Epithelial cell of proximal tubule (primary cell): ENCODE data around the gene CNPY4. TPM values are rescaled to one million over a fixed set of nuclear protein-coding genes. Genes with fewer than 3 reads are reported as not detected.

Source experiments
- DNase-seq: peaks from one replicate; pipeline ENCODE4 v3.0.0-alpha.2; 2011; ENCODE audit warnings: low read depth
- H3K4me3 ChIP-seq: 2 replicates; pipeline ENCODE4 v1.5.1; 2011; ENCODE audit warnings: low read depth, mild to moderate bottlenecking, low read length
- total RNA-seq: library from RNA; depleted of rRNA; stranded (reverse); fragments of >200 nt; gene quantifications from 2 replicates; pipeline ENCODE4 v1.2.3, GENCODE V29; 2015
- TF ChIP-seq, protein P1 (sequence below): conservative IDR thresholded peaks from 2 replicates; pipeline ENCODE4 v1.5.1; 2012; ENCODE audit warnings: low read depth, mild to moderate bottlenecking, low read length

CNPY4 gene
- total RNA-seq, 1 donor from 2014 or later: 8.8 TPM

DNA sequence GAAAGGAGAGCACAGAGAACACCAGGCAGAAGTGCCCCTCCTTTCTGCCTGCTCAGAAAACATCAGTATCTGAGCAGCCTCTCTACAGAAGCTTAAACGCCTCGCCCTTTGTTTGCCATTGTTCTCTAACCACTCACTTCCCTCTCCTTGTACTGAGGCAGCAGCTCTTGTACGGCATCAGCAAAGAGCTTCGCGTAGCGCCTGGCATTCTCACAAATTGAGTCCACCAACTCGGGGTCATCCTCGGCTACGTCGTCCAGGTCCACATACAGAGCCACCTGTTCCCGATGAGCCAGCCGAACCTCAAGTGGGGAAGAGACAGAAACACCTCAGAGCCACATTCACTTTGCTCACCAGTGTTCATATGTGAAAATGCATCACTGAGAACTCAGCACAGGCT is 20.0 kb upstream of the CNPY4 start:
- no peak for DNase-seq
- TF ChIP-seq, protein P1, sequence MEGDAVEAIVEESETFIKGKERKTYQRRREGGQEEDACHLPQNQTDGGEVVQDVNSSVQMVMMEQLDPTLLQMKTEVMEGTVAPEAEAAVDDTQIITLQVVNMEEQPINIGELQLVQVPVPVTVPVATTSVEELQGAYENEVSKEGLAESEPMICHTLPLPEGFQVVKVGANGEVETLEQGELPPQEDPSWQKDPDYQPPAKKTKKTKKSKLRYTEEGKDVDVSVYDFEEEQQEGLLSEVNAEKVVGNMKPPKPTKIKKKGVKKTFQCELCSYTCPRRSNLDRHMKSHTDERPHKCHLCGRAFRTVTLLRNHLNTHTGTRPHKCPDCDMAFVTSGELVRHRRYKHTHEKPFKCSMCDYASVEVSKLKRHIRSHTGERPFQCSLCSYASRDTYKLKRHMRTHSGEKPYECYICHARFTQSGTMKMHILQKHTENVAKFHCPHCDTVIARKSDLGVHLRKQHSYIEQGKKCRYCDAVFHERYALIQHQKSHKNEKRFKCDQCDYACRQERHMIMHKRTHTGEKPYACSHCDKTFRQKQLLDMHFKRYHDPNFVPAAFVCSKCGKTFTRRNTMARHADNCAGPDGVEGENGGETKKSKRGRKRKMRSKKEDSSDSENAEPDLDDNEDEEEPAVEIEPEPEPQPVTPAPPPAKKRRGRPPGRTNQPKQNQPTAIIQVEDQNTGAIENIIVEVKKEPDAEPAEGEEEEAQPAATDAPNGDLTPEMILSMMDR: no peak
- H3K4me3 ChIP-seq: peak overlapping the region; percentile 74

DNA sequence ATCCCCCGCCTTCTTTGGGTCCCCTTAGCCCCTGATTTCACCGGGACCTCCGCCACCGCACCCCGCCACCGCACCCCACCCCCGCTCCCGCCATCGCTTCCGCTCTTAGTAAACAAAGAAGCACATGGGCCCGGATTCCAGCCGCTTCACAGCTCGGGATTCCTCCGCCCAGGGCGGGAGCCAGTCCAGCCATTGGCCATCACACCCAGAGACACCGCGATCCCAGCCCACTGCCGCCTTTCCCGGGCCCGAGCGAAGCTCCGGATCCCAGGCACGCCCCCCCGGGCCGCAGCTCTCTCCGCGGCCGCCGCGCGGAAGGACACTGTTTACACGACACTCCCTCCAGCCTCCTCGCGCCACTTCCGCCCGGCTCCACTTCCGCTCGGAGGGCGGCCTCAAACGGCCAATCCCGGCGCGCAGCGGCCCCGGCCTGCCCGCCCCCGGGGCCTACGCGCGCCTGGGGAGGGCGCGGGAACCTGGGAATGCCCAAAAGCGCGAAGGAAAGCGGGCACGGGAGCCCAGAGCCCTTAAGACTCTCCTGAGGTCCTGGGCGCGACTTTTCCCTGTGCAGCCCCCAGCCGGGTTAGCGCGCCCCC is 18.9 kb upstream of the CNPY4 start:
- TF ChIP-seq, protein P1: no peak
- DNase-seq: peak; percentile 80

DNA sequence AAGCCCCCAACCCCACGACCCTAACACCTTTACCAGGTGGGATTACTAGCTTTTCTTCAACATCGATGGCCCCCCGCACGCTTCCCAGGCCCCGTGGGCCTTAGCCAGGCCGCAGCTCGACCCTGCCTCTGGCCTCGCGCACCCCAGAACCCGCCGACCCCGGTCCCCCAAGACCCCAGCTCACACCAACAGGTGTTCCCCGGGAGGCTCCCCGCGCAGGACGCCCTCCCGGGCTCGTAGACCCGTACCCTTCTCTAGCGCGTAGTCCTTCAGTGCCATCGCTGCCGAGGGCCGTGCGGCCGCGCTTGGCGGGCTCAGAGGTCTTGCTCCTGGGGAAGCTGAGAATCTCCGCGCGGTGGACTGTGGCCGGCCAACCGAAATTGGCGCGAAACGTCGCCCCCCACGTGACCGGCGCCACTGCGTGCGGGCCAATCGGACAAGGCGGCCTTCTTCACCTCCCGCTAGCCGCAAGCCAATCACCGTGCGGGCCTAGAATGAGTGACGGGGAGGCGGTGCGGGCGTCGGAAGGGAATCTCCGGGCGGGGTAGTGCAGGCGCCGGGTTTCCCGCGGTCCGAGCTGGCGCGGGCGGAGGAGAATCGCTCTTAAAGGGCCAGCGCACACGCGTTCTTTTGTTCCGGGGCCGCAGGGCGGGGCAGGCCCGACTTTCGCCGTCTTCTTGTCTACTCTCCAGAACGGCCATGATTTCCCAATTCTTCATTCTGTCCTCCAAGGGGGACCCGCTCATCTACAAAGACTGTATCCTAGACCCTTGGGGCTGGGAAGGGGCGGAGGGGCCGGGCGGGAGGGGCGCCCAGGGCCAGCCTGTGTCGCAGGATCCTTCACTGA is 18.2 kb upstream of the CNPY4 start, which contains the start of the genes AP4M1 and MCM7:
Gene AP4M1, plus strand, starts transcription at position 628 of the 847 bp plus-strand sequence. Its CDS starts 72 bp downstream, at position 700.
Gene MCM7, minus strand, starts transcription at position 382 of the 847 bp plus-strand sequence. Its CDS starts 103 bp downstream, at position 279.
- TF ChIP-seq, protein P1: no peak

More for the DNA sequence above, 18.9 kb upstream of the CNPY4 start:
- H3K4me3 ChIP-seq: peak overlapping the region; percentile 74

DNA sequence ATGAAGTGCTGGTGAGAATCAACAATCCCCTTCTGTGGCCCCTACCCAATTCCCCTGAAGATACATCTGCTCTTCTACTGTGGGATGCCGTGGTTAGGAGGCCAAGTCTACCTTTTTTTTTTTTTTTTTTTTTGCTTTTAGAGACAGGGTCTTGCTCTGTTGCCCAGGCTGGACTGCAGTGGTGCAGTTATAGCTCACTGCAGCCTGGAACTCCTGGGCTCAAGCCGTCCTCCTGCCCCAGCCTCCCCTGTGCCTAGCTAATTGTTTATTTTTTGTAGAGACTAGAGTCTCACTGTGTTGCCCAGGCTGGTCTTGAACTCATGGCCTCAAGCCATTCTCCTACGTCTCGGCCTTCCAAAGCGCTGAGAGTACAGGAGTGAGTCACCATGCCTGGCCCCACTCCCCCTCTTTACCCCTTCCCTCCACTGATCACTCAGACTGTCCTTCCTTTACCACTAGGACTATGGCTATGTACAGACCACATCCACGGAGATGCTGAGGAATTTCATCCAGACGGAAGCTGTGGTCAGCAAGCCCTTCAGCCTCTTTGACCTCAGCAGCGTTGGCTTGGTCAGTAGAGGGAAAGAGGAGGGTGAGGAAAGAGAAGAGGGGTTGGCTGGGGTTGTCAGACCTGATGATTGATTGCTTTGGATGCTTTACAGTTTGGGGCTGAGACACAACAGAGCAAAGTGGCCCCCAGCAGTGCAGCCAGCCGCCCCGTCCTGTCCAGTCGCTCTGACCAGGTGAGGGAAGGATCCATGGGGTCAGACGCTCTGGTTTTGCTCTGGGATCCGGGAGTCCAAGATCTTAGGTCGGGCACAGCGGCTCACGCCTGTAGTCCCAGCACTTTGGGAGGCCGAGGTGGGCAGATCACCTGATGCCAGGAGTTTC is 16.2 kb upstream of the CNPY4 start:
- peak overlapping the region; percentile 74 for H3K4me3 ChIP-seq
- no peak for DNase-seq
- TF ChIP-seq, protein P1: no peak

More for the DNA sequence above, 18.2 kb upstream of the CNPY4 start, which contains the start of the genes AP4M1 and MCM7:
- DNase-seq: peak; percentile 69
- peak within 1 kb of the TSS; percentile 74 for H3K4me3 ChIP-seq

DNA sequence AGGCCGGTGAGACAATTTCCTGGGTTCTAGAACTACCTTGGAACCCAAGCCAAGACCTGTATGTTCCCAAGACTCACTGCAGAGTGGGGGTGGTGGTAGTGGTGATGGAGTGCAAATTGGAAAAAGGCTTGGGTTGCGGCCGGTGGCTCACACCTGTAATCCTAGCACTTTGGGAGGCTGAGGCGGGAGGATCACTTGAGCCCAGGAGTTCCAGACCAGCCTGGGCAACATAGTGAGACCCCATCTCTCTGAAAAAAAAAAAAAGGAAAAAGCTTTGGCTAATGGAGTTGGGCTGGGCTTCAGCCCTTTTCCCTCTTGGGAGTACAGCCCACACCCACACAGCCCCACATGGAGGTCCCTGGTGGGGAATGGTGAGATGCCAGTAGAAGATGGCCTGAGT is 13.9 kb upstream of the CNPY4 start:
- H3K4me3 ChIP-seq: no peak overlapping the region
- TF ChIP-seq, protein P1: no peak
- no peak for DNase-seq

DNA sequence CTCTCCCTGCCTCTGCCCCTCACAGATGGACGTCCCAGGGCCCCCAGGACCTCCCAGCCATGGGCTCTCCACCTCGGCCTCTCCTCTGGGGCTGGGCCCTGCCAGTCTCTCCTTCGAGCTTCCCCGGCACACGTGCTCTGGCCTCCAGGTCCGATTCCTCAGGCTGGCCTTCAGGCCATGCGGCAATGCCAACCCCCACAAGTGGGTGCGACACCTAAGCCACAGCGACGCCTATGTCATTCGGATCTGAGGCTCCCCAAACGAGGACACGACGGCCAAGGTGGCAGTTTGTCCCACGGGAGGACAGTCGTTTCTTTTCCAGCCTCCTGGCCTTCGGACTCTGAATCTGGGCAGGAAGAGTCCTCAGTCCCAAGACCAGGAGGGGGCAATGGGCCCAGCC is 12.8 kb upstream of the CNPY4 start:
- no peak for DNase-seq
- no peak overlapping the region for H3K4me3 ChIP-seq
- TF ChIP-seq, protein P1: no peak
